SJCRH30 (cell line): ENCODE results near the gene METAP1. TPM values are rescaled to one million over a fixed set of nuclear protein-coding genes. Genes with fewer than 3 reads are reported as not detected.

Source experiments
- DNase-seq, 2 experiments: peaks; one replicate each; pipeline ENCODE4 v3.0.0-alpha.2; 2015 to 2020
- H3K27ac ChIP-seq: fragments of 250-450 bp; sonication (Bioruptor Pico); 2 replicates; pipeline ENCODE4 v1.5.1; 2020; ENCODE audit warnings: mild to moderate bottlenecking, moderate library complexity
- H3K27me3 ChIP-seq: fragments of 250-450 bp; sonication (Bioruptor Pico); 2 replicates; pipeline ENCODE4 v1.5.1; 2020; ENCODE audit warnings: mild to moderate bottlenecking, moderate library complexity
- H3K36me3 ChIP-seq: fragments of 250-450 bp; sonication (Bioruptor Pico); 2 replicates; pipeline ENCODE4 v1.5.1; 2020; ENCODE audit warnings: mild to moderate bottlenecking, moderate library complexity
- H3K4me1 ChIP-seq: fragments of 250-450 bp; sonication (Bioruptor Pico); 2 replicates; pipeline ENCODE4 v1.5.1; 2020; ENCODE audit warnings: mild to moderate bottlenecking, moderate library complexity
- H3K4me3 ChIP-seq: fragments of 250-450 bp; sonication (Bioruptor Pico); 2 replicates; pipeline ENCODE4 v1.5.1; 2020; ENCODE audit warnings: mild to moderate bottlenecking, moderate library complexity
- H3K9me3 ChIP-seq: fragments of 250-450 bp; sonication (Bioruptor Pico); replicated peaks from 2 replicates; pipeline ENCODE4 v1.5.1; 2020; ENCODE audit warnings: mild to moderate bottlenecking, moderate library complexity
- total RNA-seq: library from RNA; depleted of rRNA; stranded (reverse); fragments of >200 nt; shearing (Covaris generic); gene quantifications from 2 replicates; pipeline ENCODE4 v1.2.3, GENCODE V29; 2014; rRNA removed

Gene METAP1
- total RNA-seq: 78.0 and 88.5 TPM in 2 replicates

DNA sequence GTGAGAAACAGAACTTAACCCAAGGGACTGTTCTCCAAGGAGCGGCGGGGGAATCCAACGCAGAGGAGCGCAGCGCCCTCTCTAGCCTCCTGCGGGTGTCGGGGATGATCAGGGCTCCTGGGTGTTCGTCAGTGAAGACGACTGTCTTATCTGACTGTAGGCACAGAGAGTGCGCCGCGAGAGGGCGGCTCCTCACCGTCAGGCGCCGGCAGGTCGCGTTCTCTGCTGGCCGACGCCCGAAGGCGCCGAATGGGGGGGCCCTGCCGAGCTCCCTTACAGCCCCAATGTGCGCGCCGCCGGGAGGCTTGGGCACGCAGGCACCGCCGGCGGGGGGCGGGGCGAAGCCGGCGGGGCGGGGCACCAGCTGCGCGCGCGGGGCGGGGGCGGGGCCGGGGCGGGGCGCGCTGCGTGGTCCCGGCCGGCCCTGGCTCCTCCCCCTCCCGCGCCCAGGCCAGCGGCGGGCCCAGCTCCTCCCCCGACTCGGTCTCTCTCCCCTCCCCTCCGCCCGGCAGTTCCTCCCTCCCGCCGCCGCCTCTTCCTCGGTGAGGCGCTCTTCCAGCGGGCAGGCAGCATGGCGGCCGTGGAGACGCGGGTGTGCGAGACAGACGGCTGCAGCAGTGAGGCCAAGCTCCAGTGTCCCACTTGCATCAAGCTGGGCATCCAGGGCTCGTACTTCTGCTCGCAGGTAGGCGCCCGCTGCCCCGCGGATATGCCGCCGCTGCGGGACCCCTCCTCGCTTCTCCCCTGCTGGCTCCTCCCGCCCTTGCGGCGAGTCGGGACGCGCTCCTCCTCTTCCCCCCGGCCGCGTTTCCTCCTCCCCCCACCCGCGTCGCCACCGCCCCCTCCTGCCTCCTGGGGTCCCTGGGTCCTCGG, at the start of gene METAP1:
METAP1 (plus strand) TSS at position 539 of the 873 bp plus-strand sequence; CDS start at position 572, 33 bp downstream.
- Histone ChIP-seq H3K27ac (peak within 1 kb of the TSS; percentile 88), H3K4me3 (peak within 1 kb of the TSS; percentile 100), H3K4me1 (peaks cover 9% of the 10 kb centered on the region), H3K27me3 (no peaks in the 10 kb centered on the region), H3K9me3 (no peaks in the 10 kb centered on the region), H3K36me3 (no peaks in the 10 kb centered on the region)
- DNase-seq: peak; percentile 93 to 94

- Histone ChIP-seq H3K27me3 (no peaks in the 10 kb centered on the region), H3K4me3 (no peak overlapping the region), H3K36me3 (no peaks in the 10 kb centered on the region), H3K27ac (no peak overlapping the region), H3K9me3 (no peaks in the 10 kb centered on the region; the same call in 1 of the 2 replicates), H3K4me1 (no peaks in the 10 kb centered on the region)
- DNase-seq: no peak
These were observed 49.2 kb upstream of the METAP1 start for GRCh38 chr4:98946359-98946758.

- DNase-seq: no peak
- no peaks in the 10 kb centered on the region for H3K27me3 ChIP-seq
These were observed 44.6 kb upstream of the METAP1 start for GRCh38 chr4:98950925-98951324.

DNA sequence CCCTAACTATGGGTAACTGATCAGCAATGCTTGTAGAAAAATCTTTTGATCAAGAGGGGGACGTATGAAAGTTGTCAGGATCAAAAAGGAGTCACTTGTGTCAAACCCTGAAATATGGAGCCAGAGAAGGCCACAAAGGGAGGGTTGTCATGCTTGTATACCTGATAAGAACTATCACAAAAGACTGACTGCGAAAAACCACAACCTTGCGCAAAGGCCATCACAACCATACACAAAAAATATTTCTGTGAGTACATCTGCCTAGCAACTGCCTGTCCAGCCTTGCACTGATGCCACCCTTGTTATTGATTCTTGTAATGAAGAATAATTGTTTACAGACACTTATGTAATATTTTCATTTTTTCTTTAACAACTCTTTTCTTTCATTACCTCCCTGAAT, 43.8 kb upstream of the METAP1 start:
- Histone ChIP-seq H3K27me3 (no peaks in the 10 kb centered on the region), H3K4me3 (no peak overlapping the region), H3K9me3 (no peaks in the 10 kb centered on the region), H3K36me3 (no peaks in the 10 kb centered on the region), H3K27ac (no peak overlapping the region), H3K4me1 (no peaks in the 10 kb centered on the region)
- DNase-seq: no peak

More at GRCh38 chr4:98950925-98951324, 44.6 kb upstream of the METAP1 start:
- no peaks in the 10 kb centered on the region for H3K36me3 ChIP-seq
- no peaks in the 10 kb centered on the region; the same call in 1 of the 2 replicates for H3K9me3 ChIP-seq
- H3K4me1 ChIP-seq: no peaks in the 10 kb centered on the region
- H3K4me3 ChIP-seq: no peak overlapping the region
- no peak overlapping the region for H3K27ac ChIP-seq

DNA sequence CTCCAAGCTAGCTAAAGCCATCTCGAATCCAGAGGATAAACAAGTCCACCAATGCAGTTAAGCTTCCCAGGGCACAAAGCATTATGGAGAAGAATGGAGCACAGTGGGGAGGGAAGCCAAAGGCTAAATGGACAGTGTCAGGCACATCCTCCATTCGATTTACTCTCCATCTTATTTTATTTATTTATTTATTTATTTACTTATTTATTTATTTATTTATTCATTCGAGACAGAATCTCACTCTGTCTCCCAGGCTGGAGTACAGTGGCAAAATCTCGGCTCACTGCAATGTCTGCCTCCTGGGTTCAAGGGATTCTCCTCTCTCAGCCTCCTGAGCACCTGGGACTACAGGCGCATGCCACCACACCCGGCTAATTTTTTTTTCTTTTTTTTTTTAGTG, 40.3 kb upstream of the METAP1 start:
- no peaks in the 10 kb centered on the region for H3K27me3 ChIP-seq
- no peak overlapping the region for H3K27ac ChIP-seq
- H3K4me1 ChIP-seq: no peaks in the 10 kb centered on the region
- H3K36me3 ChIP-seq: no peaks in the 10 kb centered on the region
- H3K9me3 ChIP-seq: no peaks in the 10 kb centered on the region
- no peak for DNase-seq
- H3K4me3 ChIP-seq: no peak overlapping the region

DNA sequence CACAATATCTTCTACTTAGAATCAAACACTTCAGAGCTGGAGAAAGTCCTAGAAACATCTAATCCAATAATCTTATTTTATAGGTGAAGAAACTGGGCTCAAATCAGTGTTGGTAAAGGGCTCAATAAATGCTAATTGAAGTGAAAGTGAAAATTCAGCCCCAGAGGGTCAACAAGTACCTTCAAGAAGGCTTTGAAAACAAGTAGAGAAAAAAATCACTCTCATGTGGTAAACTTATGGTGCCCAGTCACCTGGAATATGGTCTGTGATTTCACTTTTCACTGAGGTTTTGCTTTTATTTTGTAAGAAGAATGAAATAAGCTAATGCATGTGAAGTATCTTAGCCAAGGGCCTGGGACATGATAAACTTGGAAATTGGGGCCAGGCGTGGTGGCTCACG, 37.5 kb upstream of the METAP1 start:
- no peak overlapping the region for H3K4me3 ChIP-seq
- no peak overlapping the region for H3K27ac ChIP-seq
- H3K27me3 ChIP-seq: no peaks in the 10 kb centered on the region
- no peak for DNase-seq
- H3K36me3 ChIP-seq: no peaks in the 10 kb centered on the region
- H3K9me3 ChIP-seq: no peaks in the 10 kb centered on the region
- H3K4me1 ChIP-seq: no peaks in the 10 kb centered on the region

DNA sequence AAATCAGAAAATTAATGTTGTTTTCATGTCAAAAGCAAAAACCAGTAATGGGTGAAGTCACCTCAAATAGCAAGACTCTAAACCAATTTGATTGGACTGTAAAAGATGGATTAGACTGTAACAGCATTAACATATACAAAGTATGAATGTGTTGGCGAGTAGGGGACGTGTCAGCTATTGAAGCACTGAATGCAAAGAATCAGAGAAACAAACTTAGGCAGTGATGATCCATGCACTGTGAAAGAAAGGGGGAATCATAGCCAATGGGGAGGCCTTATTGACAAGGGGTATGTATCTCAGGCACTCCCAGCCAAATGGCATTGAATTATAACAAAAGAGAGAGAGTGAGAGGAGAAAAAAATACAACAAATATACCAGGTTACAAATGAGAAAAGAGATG, 36.1 kb upstream of the METAP1 start:
- H3K27ac ChIP-seq: no peak overlapping the region
- H3K9me3 ChIP-seq: no peaks in the 10 kb centered on the region
- H3K4me1 ChIP-seq: no peaks in the 10 kb centered on the region
- DNase-seq: no peak
- H3K27me3 ChIP-seq: no peaks in the 10 kb centered on the region
- H3K36me3 ChIP-seq: no peaks in the 10 kb centered on the region
- H3K4me3 ChIP-seq: no peak overlapping the region

- H3K27ac ChIP-seq: no peak overlapping the region
- DNase-seq: no peak
- H3K9me3 ChIP-seq: no peaks in the 10 kb centered on the region
- no peaks in the 10 kb centered on the region for H3K27me3 ChIP-seq
- H3K36me3 ChIP-seq: no peaks in the 10 kb centered on the region
- H3K4me3 ChIP-seq: no peak overlapping the region
- no peaks in the 10 kb centered on the region for H3K4me1 ChIP-seq
These were observed 33.8 kb upstream of the METAP1 start for GRCh38 chr4:98961770-98962169.

DNA sequence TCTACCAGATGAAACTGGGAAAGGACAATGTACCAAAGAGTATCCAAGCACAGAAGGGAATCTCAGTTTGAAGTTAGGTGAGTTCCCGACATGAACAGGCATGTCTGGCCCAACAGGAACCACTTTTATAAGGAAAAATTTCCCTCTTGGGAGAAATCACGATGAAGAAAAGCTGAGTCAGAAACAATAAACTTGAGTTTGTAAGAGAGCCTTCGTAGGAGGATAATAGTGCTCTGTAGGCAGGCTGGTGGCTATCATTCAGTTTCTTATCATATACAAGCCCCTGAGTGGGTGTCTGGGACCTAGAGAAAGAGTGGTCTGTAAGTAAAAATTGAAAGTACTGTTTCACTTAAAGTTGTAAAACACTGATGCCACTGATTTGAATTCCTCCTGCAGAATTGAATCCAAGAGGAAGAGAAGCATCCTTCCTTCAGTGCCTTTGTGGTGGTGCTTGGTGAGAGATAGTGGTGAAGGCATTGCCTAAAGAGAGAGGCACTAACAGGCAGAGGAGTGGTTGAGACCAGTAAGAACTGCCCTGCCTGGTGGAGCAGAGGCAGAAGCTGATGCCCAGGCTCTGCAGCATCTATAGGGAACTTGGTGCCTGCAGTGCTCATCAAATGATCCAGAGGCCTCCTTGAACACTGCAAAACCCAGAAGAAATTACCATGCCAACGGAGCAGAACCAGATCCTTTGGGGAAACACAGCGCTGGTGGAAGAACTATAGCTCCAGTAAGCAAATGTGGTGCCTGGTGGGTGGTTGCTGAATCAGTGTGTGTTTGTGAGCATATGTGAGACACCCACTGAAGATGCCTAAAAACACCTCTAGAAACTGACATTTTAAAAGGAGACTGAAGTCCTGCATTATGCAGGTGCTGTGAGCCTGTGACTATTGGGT, 31.7 kb upstream of the METAP1 start:
- H3K4me3 ChIP-seq: no peak overlapping the region
- no peaks in the 10 kb centered on the region for H3K4me1 ChIP-seq
- DNase-seq: no peak

DNA sequence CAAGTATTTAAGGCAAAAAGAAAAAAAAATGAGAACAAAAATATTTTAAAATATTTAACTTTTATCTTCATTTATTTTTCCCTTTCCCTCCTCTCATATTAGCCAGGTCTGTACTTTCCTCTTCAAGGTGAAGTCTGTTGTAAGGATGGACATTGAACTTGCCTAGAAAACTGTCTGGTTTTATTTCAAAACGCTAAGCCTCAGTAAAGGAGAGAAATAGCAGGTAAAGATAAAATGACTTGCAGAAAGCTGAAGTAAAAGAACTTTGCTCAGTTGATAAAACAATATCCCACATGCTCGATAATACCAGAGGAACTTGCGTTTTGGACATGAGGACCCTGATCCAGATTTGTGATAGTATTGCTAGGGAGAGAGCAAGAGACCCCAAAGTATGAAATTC, 28.6 kb upstream of the METAP1 start:
- no peak for DNase-seq

More for the DNA sequence above, 31.7 kb upstream of the METAP1 start:
- Histone ChIP-seq H3K9me3 (no peaks in the 10 kb centered on the region), H3K36me3 (no peaks in the 10 kb centered on the region), H3K27ac (no peak overlapping the region), H3K27me3 (no peaks in the 10 kb centered on the region)

GRCh38 chr4:98967786-98968329, 27.7 kb upstream of the METAP1 start:
- Histone ChIP-seq H3K9me3 (no peaks in the 10 kb centered on the region), H3K4me3 (no peak overlapping the region), H3K27me3 (no peaks in the 10 kb centered on the region), H3K4me1 (no peaks in the 10 kb centered on the region), H3K27ac (no peak overlapping the region), H3K36me3 (no peaks in the 10 kb centered on the region)
- no peak for DNase-seq

More for the DNA sequence above, 28.6 kb upstream of the METAP1 start:
- Histone ChIP-seq H3K4me3 (no peak overlapping the region), H3K27me3 (no peaks in the 10 kb centered on the region), H3K4me1 (no peaks in the 10 kb centered on the region), H3K9me3 (no peaks in the 10 kb centered on the region), H3K27ac (no peak overlapping the region), H3K36me3 (no peaks in the 10 kb centered on the region)

- H3K4me3 ChIP-seq: no peak overlapping the region
- H3K36me3 ChIP-seq: no peaks in the 10 kb centered on the region
- no peak for DNase-seq
- no peaks in the 10 kb centered on the region for H3K9me3 ChIP-seq
- no peaks in the 10 kb centered on the region for H3K27me3 ChIP-seq
- no peak overlapping the region for H3K27ac ChIP-seq
- H3K4me1 ChIP-seq: no peaks in the 10 kb centered on the region
These were observed 25.4 kb upstream of the METAP1 start for GRCh38 chr4:98969878-98970785.

- Histone ChIP-seq H3K27ac (no peak overlapping the region), H3K27me3 (no peaks in the 10 kb centered on the region), H3K4me3 (no peak overlapping the region), H3K36me3 (no peaks in the 10 kb centered on the region), H3K9me3 (no peaks in the 10 kb centered on the region), H3K4me1 (no peaks in the 10 kb centered on the region)
- DNase-seq: no peak
These were observed 18.8 kb upstream of the METAP1 start for GRCh38 chr4:98976716-98977115.

DNA sequence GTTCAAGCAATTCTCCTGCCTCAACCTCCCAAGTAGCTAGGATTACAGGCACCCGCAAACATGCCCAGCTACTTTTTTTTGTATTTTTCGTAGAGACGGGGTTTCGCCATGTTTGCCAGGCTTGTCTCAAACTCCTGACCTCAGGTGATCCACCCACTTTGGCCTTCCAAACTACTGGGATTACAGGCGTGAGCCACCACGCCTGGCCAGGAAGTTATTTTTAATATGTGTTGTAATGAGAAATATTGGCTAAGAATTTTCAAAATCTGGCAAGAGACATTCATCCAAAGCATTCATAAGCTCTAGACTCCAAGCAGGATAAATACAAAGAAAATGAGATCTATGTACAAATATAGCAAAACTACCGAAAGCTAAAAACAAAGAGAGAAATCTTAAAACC, 18.0 kb upstream of the METAP1 start:
- no peaks in the 10 kb centered on the region for H3K4me1 ChIP-seq
- DNase-seq: no peak
- no peak overlapping the region for H3K27ac ChIP-seq
- no peaks in the 10 kb centered on the region for H3K36me3 ChIP-seq
- no peaks in the 10 kb centered on the region for H3K9me3 ChIP-seq
- no peak overlapping the region for H3K4me3 ChIP-seq
- no peaks in the 10 kb centered on the region for H3K27me3 ChIP-seq
